Fibroblast of lung (primary cell): ENCODE measurements around the gene GDPD3. TPM values are rescaled to one million over a fixed set of nuclear protein-coding genes. Genes with fewer than 3 reads are reported as not detected.

Experiments
- DNase-seq, 2 donors: peaks; one replicate each; pipeline versions ENCODE4 v3.0.0 to v3.0.0-alpha.2; 2010; ENCODE audit warnings: low read depth in 2 of 2
- H2AFZ ChIP-seq: 2 replicates; pipeline ENCODE4 v1.5.1; 2012; ENCODE audit warnings: low read length, control low read depth, inconsistent platforms
- H3K27ac ChIP-seq: 2 replicates; pipeline ENCODE4 v1.5.1; 2011; ENCODE audit warnings: low read length, control low read depth; ENCODE audit not compliant: insufficient read depth
- H3K27me3 ChIP-seq: 2 replicates; pipeline ENCODE4 v1.5.1; 2011; ENCODE audit warnings: mild to moderate bottlenecking, low read length; ENCODE audit not compliant: control insufficient read depth, insufficient read depth
- H3K36me3 ChIP-seq: 2 replicates; pipeline ENCODE4 v1.5.1; 2011; ENCODE audit warnings: low read length; ENCODE audit not compliant: control insufficient read depth, insufficient read depth
- H3K4me1 ChIP-seq: 2 replicates; pipeline ENCODE4 v1.5.1; 2011; ENCODE audit warnings: low read length; ENCODE audit not compliant: control insufficient read depth, insufficient read depth; ENCODE audit errors: extremely low read depth
- H3K4me2 ChIP-seq: 2 replicates; pipeline ENCODE4 v1.5.1; 2011; ENCODE audit warnings: low read length, control low read depth; ENCODE audit not compliant: insufficient read depth; ENCODE audit errors: extremely low read depth
- H3K4me3 ChIP-seq, 4 experiments: fragments of 200-600 bp in 1 of 4; sonication (generic) in 1 of 4; replicated peaks in 1 of 4; 2 replicates each; pipeline ENCODE4 v1.5.1; 2011 to 2016; ENCODE audit warnings: low read length in 4 of 4, low read depth in 3 of 4, mild to moderate bottlenecking in 3 of 4, control low read depth in 2 of 4, inconsistent platforms in 1 of 4, mixed read lengths in 1 of 4; ENCODE audit not compliant: insufficient read depth in 1 of 4; ENCODE audit errors: control extremely low read depth in 1 of 4
- H3K79me2 ChIP-seq: 2 replicates; pipeline ENCODE4 v1.5.1; 2012; ENCODE audit warnings: mild to moderate bottlenecking, low read length, inconsistent platforms; ENCODE audit not compliant: control insufficient read depth, insufficient read depth
- H3K9ac ChIP-seq: 2 replicates; pipeline ENCODE4 v1.5.1; 2011; ENCODE audit warnings: mild to moderate bottlenecking, low read length, control low read depth; ENCODE audit not compliant: insufficient read depth
- H3K9me3 ChIP-seq: 2 replicates; pipeline ENCODE4 v1.5.1; 2012; ENCODE audit warnings: low read depth, low read length; ENCODE audit not compliant: control insufficient read depth, insufficient read depth
- H4K20me1 ChIP-seq: 2 replicates; pipeline ENCODE4 v1.5.1; 2011; ENCODE audit warnings: low read length; ENCODE audit not compliant: control insufficient read depth, insufficient read depth; ENCODE audit errors: extremely low read depth
- CTCF ChIP-seq, 2 donors: IDR thresholded peaks in 1 of 2; conservative IDR thresholded peaks in 1 of 2; 1 replicate in 1 of 2; 2 replicates in 1 of 2; pipeline ENCODE4 v1.5.1; 2011 to 2012; ENCODE audit warnings: low read length in 2 of 2, control low read depth in 1 of 2, inconsistent platforms in 1 of 2, low read depth in 1 of 2, mild to moderate bottlenecking in 1 of 2
- EZH2 ChIP-seq: IDR thresholded peaks from 2 replicates; pipeline ENCODE4 v1.5.1; 2012; ENCODE audit warnings: low read length, control low read depth, mild to moderate bottlenecking; ENCODE audit errors: missing control alignments
- polyA plus RNA-seq, 2 donors: library from polyadenylated mRNA; depleted of rRNA in 1 of 2; stranded (reverse) in 1 of 2; unstranded in 1 of 2; fragments of >200 nt; gene quantifications; 2 replicates each; pipeline ENCODE4 v1.2.1, GENCODE V29; 2011 to 2012; ENCODE audit warnings: missing spikeins in 1 of 2
- total RNA-seq: library from RNA; depleted of rRNA; stranded (reverse); fragments of >200 nt; gene quantifications from 2 replicates; pipeline ENCODE4 v1.2.1, GENCODE V29; 2014

GDPD3 gene
- total and polyA plus RNA-seq, 2 donors (not counting 1 experiment from before 2014, with no cell fraction given): 1.2 TPM

GRCh38 chr16:30088832-30089624 lies 24.3 kb downstream of the GDPD3 start:
- TF ChIP-seq CTCF (conservative IDR thresholded peaks at IDR 0.05 in 1 of 2, IDR thresholded peaks at IDR 0.05 in 1 of 2; ENCODE audit: low read depth in 1 of 2, low read length in 2 of 2) (no peak), EZH2 (no peak)
- Histone ChIP-seq H3K36me3 (peaks cover 13% of the 10 kb centered on the region), H3K4me2 (no peak overlapping the region), H3K27me3 (no peaks in the 10 kb centered on the region), H3K9ac (no peak overlapping the region), H3K27ac (no peak overlapping the region), H2AFZ (no peak overlapping the region), H3K79me2 (no peaks in the 10 kb centered on the region), H3K9me3 (no peaks in the 10 kb centered on the region), H3K4me1 (peaks cover 14% of the 10 kb centered on the region), H4K20me1 (no peaks in the 10 kb centered on the region), H3K4me3 (no peak overlapping the region)
- no peak for DNase-seq

GRCh38 chr16:30088237-30088831 lies 25.0 kb downstream of the GDPD3 start:
- Histone ChIP-seq H3K4me3 (no peak overlapping the region), H3K36me3 (peaks cover 20% of the 10 kb centered on the region), H3K27me3 (no peaks in the 10 kb centered on the region), H3K4me1 (peaks cover 14% of the 10 kb centered on the region), H4K20me1 (no peaks in the 10 kb centered on the region), H2AFZ (no peak overlapping the region), H3K9me3 (no peaks in the 10 kb centered on the region), H3K79me2 (no peaks in the 10 kb centered on the region), H3K4me2 (no peak overlapping the region), H3K9ac (no peak overlapping the region), H3K27ac (no peak overlapping the region)
- TF ChIP-seq EZH2 (no peak), CTCF (conservative IDR thresholded peaks at IDR 0.05 in 1 of 2, IDR thresholded peaks at IDR 0.05 in 1 of 2; ENCODE audit: low read depth in 1 of 2, low read length in 2 of 2) (no peak)
- no peak for DNase-seq

GRCh38 chr16:30087181-30087898 lies 26.0 kb downstream of the GDPD3 start:
- no peak overlapping the region for H3K4me2 ChIP-seq
- no peak overlapping the region for H3K27ac ChIP-seq
- H4K20me1 ChIP-seq: no peaks in the 10 kb centered on the region
- no peaks in the 10 kb centered on the region for H3K27me3 ChIP-seq
- no peak for DNase-seq
- H3K4me3 ChIP-seq: no peak overlapping the region
- no peak overlapping the region for H2AFZ ChIP-seq
- peaks cover 11% of the 10 kb centered on the region for H3K4me1 ChIP-seq
- no peaks in the 10 kb centered on the region for H3K79me2 ChIP-seq
- no peaks in the 10 kb centered on the region for H3K9me3 ChIP-seq
- peaks cover 30% of the 10 kb centered on the region for H3K36me3 ChIP-seq
- TF ChIP-seq EZH2: no peak
- no peak for TF ChIP-seq CTCF (conservative IDR thresholded peaks at IDR 0.05 in 1 of 2, IDR thresholded peaks at IDR 0.05 in 1 of 2; ENCODE audit: low read depth in 1 of 2, low read length in 2 of 2)
- no peak overlapping the region for H3K9ac ChIP-seq
